COLO668 (cell line): ENCODE measurements around the gene EFL1.
A peak's percentile ranks its signal among the peaks of the same experiment; 100 is the strongest.
"Not testable (repeated sequence)": the region's sequence is repeated elsewhere in the genome, so short reads cannot be mapped to it uniquely, and the experiment has no call there.

Experiments used
- DNase-seq: peaks from one replicate; lab custom pipeline; 2025; ENCODE audit not compliant: unreplicated experiment; lab: John Stamatoyannopoulos, UW

Gene EFL1

DNA sequence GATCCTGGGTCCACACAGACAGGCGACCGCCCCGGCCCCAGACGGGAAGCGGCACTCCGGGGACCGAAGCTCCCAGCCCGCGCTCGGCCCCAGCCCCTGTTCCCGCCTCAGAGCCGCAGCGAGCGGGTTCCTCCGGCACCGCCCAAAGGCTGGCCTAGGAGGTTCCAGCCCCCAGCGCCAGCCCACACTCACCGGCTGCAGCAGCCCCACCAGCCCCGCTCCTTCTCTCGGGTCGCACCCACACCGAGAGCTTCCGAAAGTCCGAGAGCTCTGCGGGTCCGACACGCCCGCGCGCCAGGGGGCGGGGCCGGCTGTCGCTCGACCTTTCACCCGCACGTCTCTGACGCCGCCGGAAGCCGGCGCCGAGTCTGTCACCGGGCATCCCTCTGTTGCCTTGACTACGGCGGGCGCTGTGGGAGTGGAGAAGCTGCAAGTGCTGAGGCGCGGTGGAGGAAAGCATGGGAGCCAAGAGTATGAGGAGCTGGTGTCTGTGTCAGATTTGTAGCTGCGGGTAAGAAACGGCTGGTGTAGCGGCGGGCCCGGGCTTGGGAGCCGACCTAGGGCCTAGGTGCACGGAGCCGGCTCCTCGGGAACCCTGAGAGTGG is at the start of gene EFL1, which contains the start of gene SAXO2:
Gene EFL1, minus strand, starts transcription at position 313 of the 605 bp plus-strand sequence. CDS start 956 bp downstream, outside the sequence.
Gene SAXO2, plus strand, starts transcription at position 397 of the 605 bp plus-strand sequence. Its CDS starts 62 bp downstream, at position 459.
- DNase-seq: peak; percentile 94

DNA sequence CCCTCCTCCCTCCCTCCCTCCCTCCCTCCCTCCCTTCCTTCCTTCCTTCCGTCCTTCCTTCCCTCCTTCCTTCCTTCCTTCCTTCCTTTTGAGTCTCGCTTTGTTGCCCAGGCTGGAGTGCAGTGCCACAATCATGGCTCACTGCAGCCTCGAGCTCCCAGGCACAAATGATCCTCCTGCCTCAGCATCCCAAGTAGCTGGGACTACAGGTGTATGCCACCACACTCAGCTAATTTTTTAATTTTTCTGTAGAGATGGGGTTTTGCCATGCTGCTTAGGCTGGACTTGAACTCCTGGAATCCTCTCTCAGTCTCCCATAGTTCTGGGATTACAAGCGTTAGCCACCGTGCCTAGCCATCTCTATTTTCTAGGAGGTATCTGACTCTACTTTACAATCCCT is 48.8 kb upstream of the EFL1 start:
- not testable (repeated sequence) for DNase-seq

DNA sequence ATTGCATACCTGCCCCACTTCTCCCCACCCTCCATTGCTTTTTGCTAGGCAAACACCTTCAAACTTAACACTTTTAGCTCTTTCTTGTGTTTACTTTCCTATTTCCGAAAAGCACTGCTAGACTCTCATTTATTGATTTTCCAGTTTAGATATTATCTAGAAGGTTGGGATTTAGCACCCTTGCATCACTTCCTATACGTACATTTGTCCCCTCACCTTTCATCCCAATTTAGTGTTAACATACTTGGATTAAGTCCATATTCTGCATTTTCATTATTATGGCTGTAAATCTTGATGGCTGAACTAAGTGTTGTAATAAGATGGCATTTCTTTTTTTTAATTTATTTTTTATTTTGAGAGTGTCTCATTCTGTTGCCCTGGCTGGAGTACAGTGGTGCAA is 47.3 kb upstream of the EFL1 start:
- DNase-seq: no peak

DNA sequence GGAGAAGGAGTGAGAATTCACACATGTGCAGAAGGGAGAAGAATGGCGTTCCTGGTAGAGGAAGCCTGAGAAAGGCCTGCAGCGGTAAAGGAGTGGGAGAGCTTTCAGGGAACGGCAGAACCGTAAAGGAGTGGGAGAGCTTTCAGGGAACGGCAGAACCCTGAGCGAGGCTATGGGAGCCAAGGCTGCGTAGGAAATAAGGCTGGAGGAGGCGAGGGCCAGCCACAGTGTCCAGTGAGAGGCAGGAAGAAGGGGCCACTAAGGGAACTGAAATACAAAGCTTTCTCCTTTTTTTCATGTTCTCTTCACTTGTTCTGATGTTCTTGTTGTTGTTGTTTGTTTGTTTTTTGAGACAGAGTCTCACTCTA is 45.2 kb upstream of the EFL1 start:
- no peak for DNase-seq

DNA sequence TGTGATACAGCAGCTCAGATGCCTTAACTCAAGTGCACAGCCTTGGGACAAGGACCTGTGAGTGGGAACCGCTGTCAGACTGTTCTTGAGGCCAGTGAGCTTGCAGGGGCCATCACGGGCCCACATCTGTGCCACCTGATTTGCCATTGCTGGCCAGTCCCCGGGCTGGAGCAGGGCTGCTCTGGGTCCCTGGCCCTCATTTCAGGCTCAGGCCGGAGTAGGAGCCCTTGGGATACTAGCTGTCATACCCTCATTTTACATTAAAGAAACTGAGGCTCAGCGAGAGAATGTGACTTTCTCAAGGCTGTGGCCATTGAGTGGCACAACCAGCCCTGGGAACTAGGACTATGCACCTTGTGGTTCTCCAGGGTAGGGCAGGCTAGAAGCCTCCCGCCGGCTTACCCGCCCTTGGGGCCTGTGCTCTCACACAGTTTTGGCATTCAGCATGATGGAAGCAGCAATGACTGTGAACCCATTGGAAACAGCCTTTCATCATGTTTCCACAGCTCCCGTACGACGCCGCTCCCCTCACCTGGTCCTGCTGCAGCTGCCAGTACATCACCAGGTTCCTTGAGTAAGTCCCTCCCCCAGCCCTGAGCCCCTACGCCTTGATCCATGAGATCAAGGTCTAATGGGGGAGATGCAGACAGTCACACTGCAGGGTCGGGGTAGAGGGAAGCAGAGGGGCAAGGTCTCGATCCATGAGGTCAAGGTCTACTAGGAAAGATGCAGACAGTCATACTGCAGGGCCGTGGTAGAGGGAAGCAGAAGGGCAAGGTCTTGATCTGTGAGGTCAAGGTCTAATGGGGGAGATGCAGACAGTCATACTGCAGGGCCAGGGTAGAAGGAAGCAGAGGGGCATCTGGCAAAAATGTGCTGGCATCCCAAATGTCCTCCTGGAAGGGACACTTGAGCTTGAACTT is 44.5 kb upstream of the EFL1 start:
- no peak for DNase-seq

DNA sequence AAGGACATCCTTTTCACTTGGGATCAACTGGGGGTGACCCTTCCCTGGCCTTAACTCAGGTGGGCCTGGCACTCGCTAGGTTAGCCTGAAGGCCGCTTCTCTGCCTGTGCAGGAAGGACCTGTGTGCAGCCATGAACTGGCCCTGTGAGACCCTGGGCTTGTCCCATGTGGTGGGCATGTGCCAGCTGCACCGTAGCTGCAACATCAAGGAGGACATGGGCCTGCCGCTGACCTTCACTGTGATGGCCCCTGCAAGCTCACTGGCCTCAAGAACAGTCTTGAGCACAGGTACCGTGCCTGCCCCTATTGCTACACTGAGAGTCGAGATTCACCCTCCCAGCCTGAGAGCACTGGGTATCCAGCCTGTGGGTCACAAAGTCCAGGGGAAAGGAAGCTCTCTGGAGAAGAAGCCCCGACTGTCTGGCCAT is 43.1 kb upstream of the EFL1 start:
- no peak for DNase-seq

DNA sequence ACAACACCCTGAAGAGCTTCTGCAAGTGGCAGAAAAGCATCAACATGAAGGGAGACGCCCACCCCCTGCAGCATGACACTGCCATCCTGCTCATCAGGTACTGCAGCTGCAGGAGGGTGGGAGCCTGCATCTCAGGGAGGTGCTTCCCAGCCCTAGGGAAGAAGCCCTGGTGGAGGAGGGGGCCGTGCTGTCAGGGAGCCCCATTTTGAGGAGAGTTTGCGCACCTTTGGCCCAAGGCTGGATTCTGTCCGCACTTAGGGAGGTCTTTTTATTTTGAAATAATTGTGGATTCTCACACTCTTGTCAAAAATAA is 42.2 kb upstream of the EFL1 start:
- DNase-seq: no peak

DNA sequence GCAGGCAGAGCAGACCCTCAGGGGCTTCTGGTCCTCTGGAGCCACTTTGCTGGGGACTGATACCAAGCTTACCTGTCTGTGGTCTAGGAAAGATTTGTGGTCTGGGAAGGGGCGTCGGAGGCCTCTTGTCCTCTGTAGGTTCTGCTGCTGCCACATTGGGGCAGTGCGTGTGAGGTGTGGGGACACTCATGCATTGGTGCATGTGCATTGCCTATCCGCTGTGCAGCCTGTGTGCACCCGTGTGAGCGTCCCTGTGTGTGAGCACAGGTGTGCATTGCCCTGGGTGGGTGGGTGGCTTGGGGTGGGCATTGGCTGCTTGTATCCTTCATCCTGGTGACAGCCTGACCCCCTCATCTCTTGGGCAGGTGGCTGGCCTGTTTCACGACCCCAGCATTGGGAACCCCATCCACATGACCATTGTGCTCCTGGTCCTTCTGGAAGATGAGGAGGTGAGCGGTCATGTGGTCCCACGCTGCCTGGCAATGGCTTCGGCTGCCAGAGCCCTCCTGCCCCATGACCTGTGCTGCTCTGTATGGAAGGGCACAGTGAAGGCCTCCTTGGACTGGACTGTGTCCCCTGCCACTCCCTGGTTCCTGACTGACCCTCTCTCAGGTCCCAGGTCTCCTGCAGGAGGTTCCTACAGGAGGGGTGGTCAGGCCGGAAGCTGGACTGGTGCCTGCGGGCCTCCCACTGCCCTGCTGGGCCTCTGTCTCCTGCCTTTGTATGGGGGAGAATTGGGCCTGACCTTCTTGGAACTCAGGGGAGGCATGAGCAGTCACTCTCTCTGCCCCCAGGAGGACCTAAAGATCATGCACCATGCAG is 41.6 kb upstream of the EFL1 start:
- DNase-seq: no peak

DNA sequence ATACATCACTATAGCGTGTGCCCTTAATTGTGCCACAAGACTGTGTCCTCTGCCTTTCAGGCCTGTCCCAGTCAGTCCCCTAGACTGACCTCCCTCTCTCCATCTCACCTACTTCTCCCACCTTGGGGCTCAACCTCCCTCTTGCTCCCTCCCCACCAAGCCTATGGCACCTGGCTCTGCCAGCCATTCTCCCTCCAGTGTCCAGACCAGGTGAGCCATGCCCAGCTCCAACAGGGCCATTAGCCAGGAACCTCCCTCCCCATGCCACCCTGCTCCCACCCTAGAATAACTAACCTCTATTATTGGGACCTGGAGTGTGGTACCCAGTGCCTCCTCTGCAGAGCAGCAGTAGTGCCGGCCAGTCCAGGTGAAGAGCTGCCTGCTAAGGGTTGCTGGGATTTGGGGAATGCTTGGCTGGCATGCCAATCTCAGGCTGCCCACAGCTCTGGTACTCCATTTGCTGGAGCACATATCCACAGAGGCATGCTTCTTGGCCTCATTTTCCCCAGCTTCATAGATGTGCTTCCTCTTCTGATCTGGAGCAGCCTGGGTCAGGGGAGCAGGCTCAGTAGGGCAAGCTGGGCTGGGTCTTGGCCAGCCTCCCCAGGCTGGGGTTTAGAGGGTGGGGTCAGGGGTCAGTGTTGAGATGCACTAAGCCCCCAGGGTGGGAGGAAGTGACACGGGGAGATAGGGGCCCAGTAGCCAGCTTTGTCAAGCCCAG is 38.9 kb upstream of the EFL1 start:
- no peak for DNase-seq

DNA sequence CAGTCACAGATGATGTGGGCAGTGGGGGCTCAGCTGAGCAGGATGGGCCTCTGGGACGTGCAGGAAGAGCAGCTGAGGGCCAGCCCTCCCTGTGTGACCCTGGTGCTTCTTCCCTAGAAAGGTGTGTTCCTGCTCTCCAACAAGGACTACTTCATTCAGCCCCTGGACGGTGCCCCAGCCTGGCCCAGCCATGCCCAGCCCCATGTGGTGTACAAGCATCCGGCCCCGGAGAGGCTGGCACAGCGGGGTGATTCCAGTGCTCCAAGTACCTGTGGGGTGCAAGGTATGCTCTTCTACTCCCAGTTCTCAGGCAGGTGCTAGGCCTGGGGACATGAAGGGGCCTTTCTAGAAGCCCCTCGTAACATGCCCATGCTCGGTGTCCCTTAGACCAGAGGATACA is 38.3 kb upstream of the EFL1 start:
- DNase-seq: no peak

DNA sequence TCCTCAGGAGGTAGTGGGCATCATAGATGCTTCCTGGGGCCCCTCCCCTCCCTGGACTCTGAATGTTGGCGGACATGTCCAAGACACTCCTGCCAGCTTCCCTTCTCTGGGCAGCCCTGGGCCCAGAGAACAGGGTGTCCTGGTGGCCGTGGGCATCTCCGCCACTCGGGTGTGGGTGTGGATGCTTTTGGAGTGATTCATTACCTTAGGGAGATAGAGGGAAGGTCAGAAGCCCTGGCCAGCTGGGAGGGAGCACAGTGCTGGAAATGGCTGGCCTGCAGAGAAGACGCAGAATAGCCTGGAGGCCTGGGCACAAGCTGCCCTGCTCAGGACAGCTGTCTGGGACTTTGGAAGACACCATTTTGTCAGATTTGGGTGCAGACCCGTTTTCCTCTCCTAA is 37.8 kb upstream of the EFL1 start:
- DNase-seq: not testable (repeated sequence)

DNA sequence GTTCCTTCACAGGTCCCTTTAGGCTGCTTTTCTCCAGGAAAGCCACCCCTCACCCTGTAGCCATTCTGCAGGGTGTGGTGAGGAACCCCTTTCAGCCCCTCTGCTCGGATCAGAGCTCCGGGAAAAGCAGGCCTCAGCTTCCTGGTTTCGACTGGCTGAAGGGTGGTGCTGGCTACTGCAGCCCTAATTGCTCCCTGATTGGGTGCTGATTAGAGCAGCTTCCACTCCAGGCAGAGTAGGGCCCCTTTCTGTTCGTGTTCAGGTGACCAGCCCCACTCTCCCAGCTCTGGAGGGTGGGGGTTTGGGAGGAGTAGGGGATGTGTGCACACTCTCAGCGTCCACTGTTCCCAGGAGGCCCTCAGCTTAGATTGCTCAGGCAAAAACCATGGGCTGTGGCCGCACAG is 37.0 kb upstream of the EFL1 start:
- not testable (repeated sequence) for DNase-seq

DNA sequence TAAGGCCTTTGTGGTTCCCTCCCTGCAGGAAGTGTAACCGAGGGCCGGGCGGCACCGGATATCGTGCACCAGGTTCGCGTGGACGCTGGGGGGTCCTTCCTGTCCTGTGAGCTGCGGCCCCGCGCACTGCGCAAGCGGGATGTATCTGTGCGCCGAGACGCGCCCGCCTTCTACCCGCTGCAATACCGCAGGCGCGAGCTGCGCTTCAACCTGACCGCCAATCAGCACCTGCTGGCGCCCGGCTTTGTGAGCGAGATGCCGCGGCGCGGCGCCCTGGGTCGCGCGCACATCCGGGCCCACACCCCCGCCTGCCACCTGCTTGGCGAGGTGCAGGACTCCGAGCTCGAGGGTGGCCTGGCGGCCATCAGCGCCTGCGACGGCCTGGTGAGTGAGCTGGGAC is 36.0 kb upstream of the EFL1 start:
- no peak for DNase-seq

DNA sequence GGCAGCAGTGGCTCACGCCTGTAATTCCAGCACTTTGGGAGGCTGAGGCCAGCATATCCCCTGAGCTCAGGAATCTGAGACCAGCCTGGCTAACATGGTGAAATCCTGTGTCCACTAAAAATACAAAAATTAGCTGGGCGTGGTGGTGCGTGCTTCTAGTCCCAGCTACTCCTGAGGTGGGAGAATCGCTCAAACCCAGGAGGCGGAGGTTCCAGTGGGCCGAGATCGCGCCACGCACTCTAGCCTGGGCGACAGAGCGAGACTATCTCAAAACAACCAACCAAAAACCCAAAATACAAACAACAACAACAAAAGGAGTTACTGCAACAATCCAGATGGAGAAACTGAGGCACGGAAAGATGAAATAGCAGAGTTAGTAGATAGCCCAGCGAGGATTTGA is 35.5 kb upstream of the EFL1 start:
- no peak for DNase-seq

DNA sequence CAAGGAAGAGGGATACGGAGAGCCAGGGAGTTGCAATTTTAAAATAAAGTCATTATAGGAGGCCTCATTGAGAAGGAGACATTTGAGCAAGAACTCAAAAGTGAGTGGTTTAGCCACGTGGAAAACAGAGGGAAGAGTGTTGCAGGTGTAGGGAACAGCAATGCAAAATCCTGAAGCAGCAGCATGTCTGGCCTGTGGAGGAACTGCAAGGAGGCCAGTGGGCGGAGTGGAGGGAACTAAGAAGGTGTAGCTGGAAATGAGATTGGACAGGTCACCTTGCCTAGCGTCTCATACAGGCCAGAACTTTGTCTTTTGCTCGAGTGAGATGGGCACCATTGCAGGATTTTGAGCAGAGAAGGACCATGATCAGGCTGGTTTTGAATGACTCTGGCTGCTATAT is 35.0 kb upstream of the EFL1 start:
- DNase-seq: no peak

DNA sequence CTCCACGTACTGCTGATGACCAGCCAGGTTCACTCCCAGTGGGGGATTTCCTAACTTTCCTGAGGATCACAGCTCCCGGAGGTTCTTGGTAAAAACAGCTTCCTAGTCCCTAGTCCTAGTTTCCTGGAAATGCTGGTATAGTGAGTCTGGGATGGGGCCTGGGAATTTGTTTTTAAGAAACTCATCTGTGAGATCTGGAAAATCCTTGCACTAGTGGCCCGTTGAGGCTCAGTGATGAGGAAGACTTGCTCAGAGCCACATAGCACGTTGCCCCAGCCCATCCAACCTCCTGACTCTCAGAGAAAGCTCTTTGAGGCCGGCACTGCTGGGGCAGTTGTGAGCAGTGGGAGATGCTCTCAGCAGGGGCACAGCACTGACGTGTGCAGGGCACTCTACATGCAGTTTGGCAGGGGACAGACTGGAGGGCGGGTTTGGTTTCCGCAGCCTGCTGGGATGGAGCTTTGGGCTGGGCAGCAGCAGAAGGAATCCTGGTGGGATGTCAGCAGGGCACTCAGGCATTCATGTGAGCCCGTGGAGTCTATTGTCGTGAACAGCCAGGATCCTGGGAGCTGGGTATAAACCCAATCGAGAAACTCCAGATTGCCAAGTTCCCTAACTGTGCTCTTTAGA is 31.6 kb upstream of the EFL1 start:
- no peak for DNase-seq

DNA sequence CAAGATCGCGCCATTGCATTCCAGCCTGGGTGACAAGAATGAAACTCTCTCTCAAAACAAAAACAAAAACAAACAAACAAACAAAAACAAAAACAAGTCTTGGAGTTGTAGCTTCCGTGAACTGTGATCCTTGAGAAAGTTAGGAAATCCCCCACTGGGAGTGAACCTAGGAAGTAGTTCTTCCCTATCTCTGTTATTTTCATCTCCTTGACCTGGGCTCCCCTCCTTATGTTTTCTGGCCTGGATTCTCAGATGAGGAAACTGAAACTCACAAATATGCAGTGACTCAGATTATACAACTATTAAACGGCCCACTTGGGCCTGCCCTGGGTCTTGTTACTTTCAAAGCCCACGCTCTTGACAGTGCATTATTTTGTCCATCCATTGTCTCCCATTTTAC is 29.7 kb upstream of the EFL1 start:
- no peak for DNase-seq

DNA sequence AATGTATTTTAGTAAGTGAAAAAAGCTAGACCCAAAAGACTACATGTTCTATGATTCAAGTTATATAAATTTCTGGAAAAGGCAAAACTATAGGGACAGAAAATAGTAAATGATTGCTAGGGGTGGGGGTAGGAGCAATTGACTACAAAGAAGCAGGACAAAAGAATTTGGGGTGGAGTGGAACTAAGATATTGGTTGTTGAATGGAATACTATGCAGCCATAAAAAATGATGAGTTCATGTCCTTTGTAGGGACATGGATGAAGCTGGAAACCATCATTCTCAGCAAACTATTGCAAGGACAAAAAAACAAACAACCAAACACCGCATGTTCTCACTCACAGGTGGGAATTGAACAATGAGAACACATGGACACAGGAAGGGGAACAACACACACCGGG is 25.7 kb upstream of the EFL1 start:
- DNase-seq: not testable (repeated sequence)

DNA sequence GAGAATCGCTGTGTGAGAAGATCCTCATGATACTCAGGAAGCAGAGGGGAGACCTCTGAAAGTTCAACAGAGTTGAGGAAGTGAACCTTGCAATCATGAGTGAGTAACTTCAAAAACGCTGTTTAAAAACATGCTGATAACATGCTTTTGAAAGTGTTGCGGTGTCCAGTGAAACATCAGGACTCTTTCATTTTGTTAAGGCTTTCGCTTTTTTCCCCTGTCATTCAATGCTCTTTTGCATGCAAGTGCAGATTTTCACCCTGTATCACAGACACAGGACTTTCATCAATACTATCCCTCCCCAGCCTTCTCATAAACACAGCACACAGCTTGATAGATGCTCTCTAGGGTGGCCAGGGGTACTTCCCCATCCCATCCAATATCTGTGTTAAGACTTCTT is 23.9 kb upstream of the EFL1 start:
- not testable (repeated sequence) for DNase-seq

DNA sequence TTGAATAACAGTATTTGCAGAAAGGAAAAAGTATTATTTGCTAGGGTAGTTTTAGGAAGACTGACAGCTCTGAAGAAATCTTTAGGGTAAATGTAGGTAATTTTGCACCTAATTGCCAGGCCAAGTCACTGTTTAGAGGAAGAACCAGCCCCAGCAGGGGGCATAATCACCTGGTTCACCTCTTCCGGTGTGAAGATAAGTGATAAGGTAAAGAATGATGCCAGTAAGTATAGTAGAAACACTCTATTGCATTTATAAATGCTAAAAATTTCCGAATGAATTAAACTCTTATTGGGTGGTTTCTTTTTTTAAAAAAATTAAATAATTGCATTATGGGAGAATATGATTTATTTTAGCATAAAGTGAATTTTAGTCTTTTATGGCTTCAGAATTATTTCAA is 21.8 kb upstream of the EFL1 start:
- DNase-seq: not testable (repeated sequence)

DNA sequence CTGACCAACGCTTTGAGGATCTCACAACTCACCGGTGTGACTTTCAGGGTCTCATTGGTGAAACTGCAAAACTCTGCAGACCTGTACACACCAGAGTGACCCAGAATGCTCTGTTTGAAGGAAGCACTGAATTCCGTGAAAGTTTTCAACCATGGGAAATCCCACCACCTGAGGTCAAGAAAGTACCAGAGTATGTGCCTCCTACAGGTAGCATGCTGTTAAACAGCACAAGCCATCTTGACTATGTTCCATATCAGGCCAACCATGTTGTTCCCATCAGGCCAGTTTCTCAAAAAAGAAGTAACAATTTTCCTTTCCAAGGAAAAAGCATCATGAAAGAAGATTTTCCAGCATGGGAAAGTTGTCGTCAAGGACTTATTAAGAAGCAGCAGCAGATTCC is 19.9 kb upstream of the EFL1 start:
- not testable (repeated sequence) for DNase-seq
